ENCODE results near the gene RBMY1B.
"Not testable (repeated sequence)": the region's sequence is repeated elsewhere in the genome, so short reads cannot be mapped to it uniquely, and the experiment has no call there.

Gene RBMY1B

DNA sequence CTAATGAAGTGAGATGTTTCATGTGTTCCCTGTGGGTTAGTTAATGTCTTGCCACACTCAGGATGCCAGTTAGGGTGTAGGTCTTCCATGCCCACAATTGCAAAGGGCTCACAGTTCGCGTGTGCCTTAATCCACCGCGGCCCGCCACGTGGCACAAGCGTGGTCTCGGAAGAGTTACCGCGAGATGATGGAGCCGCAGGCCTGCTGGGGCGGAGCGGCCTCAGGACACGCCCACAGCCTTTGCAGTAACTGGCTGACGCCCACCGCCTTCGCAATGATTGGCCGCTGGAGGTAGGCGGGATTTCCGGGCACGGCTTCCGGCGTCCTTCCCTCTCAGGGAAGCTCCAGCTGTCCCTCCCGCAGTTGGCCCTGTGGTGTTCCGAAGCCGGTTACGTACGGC lies at the start of gene RBMY1B:
TSS of gene RBMY1B (plus strand) at position 301 of the 400 bp plus-strand sequence. CDS start 2,013 bp downstream, outside the sequence.
- not testable (repeated sequence) for DNase-seq (ENCODE audit: low spot score)

DNA sequence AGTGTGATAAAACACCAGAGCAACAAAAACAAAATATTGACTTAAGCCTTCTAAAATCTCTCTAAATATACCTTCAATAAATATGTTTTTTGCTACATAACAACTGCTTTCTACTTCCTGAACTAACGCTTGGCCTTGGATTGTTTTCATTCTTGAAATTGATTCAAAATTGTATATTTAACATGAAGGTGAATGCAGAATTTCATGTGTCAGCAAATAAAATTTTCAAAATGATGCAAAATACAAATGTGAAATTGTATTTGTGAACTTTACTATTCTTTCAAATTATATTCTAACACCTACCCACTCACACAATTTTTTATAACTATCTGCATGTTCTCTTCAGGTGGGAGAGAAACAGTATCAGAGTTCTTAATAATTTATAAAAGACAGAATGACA lies 48.2 kb upstream of the RBMY1B start:
- DNase-seq (ENCODE audit: low spot score): not testable (repeated sequence)

DNA sequence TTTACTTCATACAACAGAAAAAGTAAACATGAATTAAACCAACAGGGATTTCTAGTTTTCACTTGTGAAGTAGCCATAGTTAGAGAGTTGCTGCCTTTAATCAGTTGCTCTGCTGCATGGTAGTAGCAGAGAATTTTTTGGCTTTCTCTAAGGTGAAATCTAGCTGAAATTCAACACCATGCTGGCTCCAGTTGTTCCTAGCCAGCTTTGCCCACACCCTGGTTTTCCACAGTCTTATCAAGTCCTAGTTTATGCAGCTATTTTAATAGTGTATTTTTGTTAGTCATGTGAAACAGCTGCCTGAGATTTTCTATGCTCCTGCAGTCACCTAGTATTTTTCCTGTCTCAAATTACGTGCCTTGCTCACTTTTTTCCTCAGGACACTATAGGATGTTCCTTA lies 28.2 kb upstream of the RBMY1B start:
- no peak for DNase-seq (ENCODE audit: low spot score)

DNA sequence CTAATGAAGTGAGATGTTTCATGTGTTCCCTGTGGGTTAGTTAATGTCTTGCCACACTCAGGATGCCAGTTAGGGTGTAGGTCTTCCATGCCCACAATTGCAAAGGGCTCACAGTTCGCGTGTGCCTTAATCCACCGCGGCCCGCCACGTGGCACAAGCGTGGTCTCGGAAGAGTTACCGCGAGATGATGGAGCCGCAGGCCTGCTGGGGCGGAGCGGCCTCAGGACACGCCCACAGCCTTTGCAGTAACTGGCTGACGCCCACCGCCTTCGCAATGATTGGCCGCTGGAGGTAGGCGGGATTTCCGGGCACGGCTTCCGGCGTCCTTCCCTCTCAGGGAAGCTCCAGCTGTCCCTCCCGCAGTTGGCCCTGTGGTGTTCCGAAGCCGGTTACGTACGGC lies 23.4 kb downstream of the RBMY1B start, which contains the start of gene RBMY1A1:
TSS of gene RBMY1A1 (plus strand) at position 301 of the 400 bp plus-strand sequence. CDS start 2,013 bp downstream, outside the sequence.
- not testable (repeated sequence) for DNase-seq (ENCODE audit: low spot score)

DNA sequence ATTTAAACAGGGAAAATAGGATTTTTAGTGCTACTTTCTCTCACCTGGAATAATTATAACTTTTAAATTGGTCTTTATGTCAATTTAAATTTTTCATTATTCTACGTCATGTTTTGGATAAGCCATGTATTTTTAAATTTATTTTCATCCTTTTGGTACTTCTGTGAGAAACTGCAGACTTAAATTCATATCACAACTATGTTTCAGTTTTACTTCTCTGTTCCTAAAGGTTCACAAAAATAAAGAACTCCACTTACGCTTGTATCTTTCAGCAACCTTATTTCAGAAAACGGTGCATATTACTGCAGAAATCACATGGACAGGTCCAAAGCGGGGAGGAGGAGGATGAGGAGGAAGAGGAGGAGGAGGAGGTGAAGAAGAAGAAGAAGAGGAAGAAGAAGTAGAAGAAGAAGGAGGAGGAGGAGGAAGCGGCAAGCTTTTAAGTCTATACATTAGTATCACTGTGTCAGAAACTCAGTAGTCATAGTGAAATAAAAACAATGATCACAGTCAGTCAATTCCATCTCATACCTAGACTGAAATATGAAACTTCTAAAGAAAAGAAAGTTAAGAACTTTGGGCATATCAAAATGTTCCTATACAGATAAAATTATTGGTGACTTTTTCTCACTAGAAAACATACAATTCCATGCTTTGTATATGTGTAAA lies 48.3 kb downstream of the RBMY1B start:
- not testable (repeated sequence) for DNase-seq (ENCODE audit: low spot score)
